CD4-positive, alpha-beta T cell treated with Interleukin-21 for 1 hour (primary cell): Measurements from ENCODE around the gene PDE11A.

Source experiments
- DNase-seq: peaks from one replicate; pipeline ENCODE4 v3.0.0-alpha.2; 2020

Gene PDE11A

DNA sequence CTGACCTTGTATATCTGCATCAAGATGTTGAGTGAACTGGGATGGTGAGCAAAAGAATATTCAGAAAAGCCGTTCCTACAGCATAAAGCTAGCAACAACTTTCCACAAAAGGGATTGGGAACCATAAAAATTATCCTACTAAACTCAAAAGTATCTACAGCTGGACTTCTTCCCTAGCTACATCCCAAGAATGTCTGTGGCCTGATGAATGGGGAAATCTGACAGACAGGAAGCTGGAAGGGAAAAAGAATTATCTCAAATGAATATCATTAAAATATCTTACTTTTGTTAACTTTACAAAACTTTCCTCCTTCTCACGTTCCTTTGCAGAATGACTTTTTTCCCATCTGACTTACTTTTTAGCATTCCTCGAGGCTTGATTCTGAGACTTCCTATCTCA lies 150.9 kb downstream of the PDE11A start:
- DNase-seq = no peak

DNA sequence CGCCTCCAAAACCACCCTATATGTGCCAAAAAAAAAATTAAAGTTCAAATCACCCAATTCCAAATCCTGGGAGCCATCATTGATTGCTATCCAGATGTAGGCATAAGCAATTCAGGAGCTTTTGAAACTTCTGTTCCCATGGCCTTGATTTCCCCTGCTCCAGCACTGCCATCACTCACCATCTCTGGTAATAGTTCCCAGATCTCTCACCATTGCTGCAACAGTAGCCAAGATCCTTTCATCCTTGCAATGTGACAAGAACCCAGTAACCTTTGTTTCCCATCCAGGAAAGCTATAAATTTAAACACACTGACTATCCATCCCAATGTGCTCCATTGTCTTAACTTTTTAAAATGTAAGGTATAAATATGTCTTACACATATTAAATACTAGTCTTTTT lies 155.4 kb downstream of the PDE11A start:
- DNase-seq = no peak

DNA sequence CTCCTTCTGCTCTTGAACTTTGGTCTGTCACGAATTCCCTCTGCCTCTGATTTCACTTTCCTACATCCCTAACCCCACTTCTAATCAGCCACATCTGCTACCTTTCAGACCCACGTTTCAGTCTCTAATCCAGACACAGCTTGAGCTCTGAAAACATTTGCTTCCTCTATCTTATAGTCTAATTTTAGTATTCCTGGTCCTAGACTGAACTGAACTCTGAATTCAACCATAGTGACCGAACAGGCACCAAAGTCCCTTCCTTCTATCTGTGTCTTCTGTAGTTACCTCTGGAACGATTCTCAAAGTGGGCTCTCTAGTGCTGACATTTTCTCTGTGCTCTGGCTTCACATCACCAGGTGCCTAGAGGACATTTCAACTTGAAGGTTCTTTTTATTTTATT lies 156.2 kb downstream of the PDE11A start:
- DNase-seq = no peak

DNA sequence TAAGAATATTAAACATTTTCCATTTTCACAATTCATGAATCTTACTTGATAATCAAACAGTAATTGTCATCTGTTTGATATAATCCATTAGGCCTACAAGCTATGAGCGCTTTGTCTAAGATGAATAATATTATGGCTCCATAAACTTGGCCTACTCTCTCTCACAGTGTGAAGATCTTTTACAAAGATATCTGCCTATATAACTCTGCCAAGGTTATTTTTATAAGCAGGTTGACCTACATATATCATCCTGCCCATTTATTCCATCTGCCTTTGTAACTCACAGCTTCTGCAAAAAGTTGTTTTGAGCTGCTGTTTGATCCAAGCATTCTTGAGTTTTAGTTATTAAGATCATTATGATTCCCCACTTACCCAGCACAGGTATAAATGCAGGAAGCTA lies 158.3 kb downstream of the PDE11A start:
- DNase-seq = no peak

DNA sequence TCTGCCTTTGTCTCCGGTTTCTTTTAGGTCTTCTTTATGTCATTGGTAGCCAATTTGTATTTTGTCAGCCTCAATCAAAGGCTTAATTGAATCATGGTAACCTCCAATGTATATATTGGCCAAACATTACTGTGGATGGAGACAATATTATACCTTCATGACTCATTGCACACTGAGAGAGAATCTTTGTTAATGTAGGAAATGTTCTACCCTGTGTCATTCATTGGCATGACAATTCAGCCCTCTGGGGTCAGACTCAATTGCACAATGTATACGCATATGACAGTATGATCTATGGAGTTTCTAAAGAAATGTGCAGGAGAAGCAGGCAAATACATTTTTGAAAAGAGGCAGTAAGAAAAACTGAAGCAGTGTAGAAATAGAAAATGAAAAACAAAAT lies 162.6 kb downstream of the PDE11A start:
- no peak for DNase-seq

DNA sequence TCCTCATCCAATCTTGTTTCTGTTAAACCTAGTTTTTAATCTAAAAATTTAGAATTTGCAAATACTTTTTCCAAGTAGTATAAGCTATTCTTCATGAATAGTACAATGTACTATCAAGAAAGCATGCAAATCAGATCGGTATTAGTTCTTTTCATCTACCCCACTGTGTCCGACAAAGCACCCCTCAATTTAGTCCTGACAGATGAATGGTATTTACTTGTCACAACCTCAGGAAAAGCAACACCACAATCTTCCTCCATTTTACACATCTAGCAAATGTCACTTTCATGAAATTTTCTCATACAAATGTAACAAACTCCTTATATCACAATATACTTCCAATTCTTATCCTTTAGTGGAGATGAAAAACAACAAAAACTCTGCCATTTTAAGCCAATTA lies 163.8 kb downstream of the PDE11A start:
- DNase-seq = no peak

DNA sequence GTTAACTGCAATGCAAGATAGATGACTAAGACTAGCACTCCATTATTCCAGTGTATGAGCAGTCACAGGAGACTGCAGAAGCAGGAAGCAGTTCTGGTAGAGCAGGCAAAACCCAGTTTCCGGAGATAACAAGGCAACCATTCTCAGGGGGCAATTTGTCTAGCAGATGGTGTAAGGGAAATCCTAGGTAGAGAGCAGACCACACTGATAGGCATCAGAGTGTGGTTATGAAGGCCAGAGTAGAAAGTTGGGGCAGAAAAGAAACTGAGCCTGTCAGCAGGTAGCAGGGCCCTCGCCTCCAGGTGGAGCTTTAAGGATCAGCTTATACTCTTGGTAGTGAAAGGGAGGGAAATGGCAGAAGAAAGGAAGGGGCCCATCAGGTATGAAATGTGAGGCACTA lies 164.4 kb downstream of the PDE11A start:
- no peak for DNase-seq

DNA sequence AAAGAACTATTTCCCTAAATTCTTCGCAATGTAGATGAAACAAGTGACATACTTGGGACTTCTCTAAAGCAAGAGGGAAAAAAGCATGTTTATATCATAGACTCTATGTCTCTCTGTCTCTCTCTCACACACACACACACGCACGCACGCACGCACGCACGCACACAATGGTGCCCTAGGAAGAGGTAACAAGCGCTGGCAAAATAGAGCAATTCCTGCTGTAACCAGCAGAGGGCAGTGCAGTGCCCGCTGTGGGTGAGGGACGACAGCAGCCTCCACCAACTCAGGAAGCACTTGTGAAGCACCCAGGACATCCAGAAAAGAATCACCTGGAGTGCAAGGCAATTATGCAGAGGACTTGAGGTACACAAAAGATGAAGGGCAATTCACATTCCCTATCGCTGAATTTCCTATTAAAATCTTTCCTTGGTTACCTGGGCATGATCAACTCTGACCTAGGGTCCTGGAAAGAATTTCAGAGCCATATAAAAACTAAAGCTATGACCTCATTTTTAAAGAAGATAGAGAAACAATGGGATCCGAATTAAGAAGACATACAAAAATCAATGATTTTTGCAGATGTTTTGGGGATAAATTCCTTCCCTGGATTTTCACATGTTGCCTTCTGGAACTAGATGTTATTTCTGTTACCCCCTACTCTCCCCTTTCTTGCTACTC lies 166.4 kb downstream of the PDE11A start:
- peak; percentile 53 for DNase-seq

DNA sequence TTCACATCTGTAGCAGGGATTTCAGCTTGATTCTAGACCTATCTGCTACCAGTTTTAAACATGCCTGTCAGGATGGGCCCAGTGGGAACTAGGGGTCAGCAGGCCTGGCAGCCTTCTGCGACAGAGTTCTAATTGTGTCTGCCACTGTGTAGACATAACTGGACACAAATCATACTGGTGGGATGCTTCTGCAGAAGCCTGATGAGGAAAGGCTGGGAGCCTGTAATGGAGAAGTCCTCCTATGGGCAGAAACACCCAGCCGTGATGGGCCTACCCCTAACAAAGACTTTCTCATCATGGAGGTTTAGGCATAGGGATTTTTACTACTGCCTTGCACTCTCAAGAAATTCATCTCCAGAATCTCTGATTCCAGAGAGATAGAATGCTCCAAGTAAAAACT lies 166.9 kb downstream of the PDE11A start:
- no peak for DNase-seq

DNA sequence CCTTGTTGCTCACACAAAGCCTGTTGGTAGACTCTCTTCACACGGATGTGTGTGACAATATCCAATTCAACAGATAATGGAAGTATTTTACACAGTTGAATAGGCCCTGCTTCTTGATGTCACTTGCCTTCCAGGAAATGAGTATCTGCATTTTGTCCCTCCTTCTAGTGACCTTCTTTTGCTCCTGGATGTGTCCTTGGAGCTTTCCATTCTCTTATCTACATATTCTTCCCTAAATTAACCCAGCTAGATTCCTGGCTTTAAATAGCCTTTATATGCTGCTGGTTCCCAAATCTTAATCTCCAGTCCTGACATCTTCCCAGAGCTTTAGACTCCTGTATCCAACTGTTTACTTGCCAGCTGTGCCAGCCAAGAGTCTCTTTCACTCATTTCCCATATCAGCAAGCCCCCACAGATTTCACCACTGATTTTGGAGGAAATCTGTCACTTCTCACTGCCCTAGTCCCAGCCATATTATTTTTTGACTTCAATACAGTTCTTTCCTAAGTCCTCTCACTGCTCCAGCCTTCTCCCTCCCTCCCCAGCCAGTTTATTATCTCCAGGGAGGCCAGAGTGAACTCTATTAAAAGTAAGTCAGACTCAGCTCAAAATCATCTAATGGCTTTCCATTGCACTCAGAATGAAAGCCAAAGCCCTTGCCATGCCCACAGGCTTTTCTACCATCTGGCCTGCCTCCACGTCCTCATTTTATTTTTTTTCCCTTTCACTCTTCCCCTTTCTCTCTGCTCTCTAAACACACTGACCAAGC lies 170.0 kb downstream of the PDE11A start:
- no peak for DNase-seq

DNA sequence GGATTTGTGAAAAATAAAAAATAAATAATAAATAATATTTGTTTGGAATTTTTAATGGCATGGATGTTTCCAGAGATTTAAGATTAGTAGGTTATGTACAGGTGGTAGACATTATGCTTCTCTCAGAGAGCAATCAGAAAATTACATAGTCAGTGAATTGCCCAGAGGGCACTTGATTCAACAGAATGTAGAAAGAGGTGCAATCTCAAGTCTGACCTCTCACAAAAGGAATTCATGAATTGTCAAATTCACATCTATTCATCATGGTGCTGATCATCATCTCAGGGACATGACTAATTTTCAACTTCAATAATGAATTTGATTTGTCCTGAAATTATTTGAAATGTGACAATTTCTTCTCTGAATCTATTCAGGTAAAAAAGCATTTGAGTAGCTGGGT lies 172.5 kb downstream of the PDE11A start:
- no peak for DNase-seq

DNA sequence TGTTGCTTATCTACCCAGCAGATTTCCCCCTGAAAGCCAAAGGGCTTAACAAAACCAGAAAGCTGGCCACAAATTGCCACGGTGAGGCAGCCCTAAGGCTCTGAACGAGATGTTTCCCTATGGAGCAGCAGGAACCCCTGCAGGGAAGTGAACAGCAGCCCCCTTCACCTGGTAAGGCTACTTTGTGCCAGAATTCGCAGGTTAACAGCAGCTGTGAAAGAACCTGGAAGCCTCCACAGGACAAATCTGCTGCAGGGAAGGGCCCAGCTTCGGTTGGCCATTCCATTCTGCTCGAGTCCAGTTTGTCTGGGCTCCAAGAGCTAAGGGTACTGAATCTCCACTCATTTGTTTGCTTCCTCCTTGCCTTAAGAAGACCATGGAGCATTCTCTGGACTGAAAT lies 175.3 kb downstream of the PDE11A start:
- no peak for DNase-seq

DNA sequence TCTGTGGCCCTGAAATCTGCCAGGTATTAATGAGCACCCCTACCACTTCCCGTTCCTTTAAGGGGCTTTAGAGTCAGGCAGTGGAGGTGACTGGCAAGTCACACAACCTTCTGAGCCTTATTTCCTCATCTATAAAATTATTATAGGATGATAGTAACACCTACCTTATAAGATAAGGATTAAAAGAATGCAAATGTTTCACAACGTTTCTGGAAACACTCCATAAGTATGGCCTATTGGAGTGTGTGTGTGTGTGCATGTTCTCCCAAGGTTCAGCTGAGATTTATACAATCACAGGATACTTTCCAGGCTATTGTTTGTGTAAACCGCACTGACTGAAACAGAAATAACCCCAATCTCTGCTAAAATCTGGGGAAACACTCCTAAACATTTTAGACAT lies 176.0 kb downstream of the PDE11A start:
- DNase-seq = no peak

DNA sequence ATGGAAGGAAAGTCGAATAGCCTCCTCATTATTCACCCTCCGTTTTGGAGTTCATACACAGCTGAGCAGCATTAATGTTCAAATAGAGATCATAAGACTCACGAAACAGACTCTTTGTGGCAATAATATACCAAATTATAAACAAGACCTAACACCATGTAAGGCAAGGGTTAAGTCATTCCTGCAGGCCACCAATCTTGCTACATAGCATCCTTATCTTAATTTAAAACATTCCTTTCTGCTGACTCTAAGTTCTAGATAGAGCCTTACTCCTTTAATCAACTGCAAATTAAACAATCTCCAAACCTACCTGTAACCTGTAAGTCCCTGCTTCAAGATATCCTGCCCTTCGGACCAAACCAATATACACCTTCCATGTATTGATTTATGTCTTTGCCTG lies 178.0 kb downstream of the PDE11A start:
- DNase-seq = no peak

DNA sequence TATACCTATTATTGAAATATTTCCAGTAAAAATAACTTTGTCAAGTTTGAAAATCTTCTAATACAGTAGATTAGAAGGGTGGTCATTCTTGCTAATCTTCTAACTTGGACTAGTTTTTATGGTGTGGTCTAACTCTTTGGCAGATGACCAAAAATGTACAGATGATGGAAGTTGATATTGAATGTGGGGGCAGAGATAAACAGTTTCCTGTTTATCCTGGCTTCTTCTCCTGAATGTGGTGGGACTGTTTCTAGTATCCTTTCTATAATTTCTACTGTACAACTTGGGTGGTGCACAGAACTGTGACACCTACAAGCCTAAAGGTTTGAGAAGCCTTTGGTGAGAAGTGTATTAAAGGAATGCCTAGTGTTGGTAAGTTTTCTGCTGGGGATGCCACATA lies 178.7 kb downstream of the PDE11A start:
- no peak for DNase-seq

DNA sequence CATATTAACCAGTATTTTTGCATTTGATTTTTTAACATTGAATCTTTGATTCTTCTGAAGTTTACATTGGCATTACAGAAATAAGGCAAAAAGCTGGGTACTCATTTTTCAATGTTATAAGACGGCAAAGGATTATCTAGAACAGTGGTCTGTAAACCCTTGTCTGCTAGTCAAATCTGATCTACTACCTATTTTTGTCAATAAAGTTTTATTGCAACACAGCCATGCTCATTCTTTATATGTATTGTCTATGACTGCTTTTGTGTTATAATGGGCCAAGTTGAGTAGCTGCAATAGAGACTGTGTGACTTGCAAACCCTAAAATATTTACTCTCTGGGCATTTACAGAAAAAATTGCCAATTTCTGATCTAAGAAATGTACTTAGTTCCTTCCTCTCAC lies 181.0 kb downstream of the PDE11A start:
- DNase-seq = no peak

DNA sequence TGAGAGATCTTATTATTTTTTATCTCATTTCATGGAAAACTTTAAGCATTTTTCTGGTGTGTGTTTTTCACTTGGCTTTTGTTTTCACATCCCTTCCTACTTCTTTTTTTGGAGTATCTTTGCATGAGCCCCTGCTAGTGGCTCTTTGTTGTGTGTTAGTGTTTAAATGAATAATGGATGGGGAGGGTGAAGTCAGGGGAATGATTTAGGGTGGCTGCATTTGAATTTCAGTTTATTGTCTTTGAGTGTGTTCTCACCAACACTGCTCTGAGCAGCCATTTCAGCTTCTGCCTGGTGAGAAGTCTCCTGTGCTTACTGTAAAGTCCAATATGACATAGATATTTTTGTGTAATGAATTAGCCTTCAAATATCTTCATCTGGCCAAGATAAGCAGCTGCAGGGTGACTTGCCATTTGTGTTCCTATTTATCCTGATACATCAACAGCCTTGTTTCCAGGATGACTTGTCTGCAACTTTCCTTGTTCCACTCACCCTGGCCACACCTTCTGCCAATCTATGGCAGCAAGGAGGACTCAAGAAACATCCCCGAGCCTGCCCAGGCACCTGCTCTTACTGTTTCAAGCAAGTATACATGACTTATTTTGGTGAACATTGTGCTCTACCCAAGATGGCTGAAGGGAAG lies 182.6 kb downstream of the PDE11A start:
- no peak for DNase-seq

DNA sequence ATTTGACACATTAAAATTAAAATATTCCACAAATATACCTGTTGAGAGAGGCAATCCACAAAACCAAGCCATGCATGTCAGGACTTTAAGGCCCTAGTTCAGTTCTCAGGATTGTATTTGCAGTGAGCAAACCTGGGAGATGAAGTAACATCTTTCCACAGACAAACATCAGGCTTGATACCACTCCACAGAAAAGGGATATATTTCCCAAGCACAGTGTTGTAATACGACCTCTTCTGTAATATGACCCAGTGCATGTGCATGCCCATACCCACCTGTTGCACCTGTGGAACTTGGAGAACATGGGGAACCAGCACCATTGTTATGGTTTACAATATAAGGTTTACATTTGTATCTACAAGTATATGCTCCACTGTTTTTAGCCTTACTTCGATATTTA lies 184.0 kb downstream of the PDE11A start:
- no peak for DNase-seq

DNA sequence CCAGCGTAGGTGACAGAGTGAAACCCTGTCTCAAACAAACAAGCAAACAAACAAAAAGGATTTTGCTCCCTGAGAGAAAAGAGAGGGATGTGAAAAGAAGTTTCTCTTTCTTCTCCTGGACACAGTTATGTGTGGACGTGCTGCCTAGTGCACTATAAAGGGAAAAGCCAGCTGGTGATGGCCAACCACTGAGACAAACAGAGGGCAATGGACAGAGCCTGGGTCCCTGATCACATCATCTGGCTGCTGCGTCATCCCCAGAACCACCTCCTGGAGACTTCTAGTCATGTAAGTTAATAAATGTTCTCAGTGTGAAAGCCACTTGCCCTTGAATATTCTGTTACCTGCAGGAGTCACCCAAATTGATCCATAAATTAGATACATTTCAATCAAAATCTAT lies 184.9 kb downstream of the PDE11A start:
- DNase-seq = no peak

DNA sequence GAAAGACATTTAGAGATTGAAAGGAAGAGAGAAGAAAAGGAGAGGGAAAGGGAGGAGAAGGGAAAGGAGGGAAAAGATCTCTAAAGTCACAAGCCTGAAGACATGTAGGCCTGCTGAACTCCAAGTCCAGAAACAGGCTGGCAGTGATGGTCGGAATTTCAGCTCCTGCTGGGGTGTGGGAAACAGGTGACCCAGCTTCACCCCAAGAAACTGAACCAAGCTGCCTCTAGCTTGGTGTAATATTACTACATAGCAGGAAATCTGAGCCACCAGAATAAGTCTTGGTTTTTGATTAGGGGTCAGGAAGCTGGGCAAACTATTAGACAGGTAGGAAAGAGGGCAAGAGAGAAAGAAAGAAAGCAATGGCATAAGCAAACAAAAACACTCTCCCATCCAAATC lies 185.8 kb downstream of the PDE11A start:
- no peak for DNase-seq

DNA sequence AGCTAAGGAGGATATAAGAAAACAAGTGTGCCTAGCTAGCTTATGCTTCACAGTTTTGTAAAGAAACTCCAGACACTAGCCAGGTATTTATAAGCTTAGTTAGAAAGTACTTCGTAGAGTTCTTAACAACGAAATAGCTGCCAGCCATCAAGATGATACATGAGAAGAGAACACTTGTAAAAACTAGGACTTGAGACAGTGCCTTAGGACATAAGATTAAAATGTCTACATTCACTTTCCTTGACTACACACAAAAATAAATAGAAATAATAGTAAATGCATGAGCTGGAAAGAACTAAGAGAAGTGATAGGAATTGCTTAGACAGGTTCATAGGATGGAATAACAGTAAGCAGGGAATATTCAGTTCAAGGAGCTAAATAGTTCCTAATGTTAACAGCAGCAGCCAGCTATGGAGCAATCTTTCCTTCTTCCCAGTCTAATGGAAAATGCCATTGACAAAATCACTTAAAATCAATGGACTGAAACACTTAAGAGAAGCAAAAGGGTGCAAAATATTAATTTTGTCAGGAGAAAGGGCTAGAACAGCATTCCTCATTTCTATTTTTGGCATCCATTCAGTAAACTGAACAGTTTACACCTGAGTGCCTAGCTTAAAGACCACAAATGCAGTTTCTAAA lies 186.6 kb downstream of the PDE11A start:
- DNase-seq = no peak

DNA sequence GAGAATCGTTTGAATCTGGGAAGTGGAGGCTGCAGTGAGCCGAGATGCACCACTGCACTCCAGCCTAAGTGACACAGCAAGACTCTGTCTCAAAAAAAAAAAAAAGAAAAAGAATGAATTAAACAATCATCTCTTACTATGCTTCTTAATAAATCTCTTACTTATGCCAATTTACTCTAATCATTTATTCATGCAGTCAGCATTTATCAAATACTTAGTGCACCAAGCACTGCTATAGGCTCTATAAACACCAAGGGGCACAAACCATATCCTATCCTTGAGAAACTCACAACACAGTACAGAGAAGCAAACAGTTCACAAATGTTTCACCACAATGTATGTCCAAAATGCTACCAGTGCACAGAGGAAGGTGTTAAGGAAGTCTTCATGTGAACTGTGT lies 189.4 kb downstream of the PDE11A start:
- DNase-seq = no peak

DNA sequence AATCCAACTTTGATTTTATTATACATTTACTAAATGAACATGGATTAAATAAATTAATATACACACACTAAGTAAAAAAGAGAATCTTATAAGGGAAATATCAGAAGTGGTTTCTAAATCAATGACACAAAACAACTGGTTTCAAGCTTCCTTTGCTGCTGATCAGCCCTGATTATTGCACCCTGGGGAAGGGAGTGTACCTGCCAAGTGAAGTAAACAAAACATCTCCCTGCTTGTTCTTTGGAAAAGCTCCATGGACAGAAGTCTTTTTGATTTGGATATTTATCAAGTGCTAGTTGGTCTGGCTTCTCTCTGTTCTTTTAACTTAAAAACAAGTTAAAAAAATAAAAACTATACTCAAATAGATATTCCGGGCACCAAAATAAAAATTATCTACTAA lies 190.1 kb downstream of the PDE11A start:
- no peak for DNase-seq

DNA sequence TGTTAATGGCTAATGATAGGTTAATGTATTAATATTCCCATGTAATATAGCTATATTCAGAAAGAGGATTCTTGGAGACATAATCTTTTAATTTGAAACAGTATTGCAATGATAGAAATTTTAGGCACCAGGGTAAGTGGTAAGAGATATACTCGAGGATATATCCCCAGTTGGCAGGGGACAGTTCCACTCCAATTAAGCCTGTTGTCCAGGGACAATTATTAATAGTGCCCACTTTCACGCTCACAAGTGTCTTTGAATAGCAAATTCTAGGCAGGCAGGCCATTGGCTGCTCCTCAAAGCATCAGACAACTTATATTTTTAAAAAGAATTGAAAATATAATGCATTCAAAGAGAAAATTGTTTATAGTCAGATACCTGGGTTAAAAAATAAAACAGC lies 190.7 kb downstream of the PDE11A start:
- DNase-seq = no peak
